Ecto neural progenitor cell (in vitro differentiated cells): ENCODE data around the gene KDM1A.
"Not testable (repeated sequence)": the region's sequence is repeated elsewhere in the genome, so short reads cannot be mapped to it uniquely, and the experiment has no call there.

Experiments used
- DNase-seq: peaks from one replicate; pipeline ENCODE4 v3.0.0-alpha.2; 2018; ENCODE audit warnings: low spot score

The KDM1A gene

GRCh38 chr1:23019094-23019862, at the start of gene KDM1A:
Gene KDM1A (plus strand): TSS chr1:23019468. CDS start chr1:23019597, 129 bp downstream.
- peak; percentile 97 for DNase-seq

GRCh38 chr1:22970096-22970495, 49.2 kb upstream of the KDM1A start:
- DNase-seq = no peak

GRCh38 chr1:22971161-22971560, 48.1 kb upstream of the KDM1A start:
- DNase-seq = no peak

GRCh38 chr1:22971611-22972405, 47.5 kb upstream of the KDM1A start:
- no peak for DNase-seq

- DNase-seq = no peak
Observed at GRCh38 chr1:22972760-22973159, 46.5 kb upstream of the KDM1A start, which contains the start of gene LACTBL1. Gene LACTBL1 (minus strand): TSS chr1:22972866. CDS start chr1:22972316, 550 bp downstream.

GRCh38 chr1:22975694-22976093, 43.6 kb upstream of the KDM1A start:
- DNase-seq = no peak

GRCh38 chr1:22976127-22976460, 43.2 kb upstream of the KDM1A start:
- DNase-seq = no peak

GRCh38 chr1:22976461-22977243, 42.6 kb upstream of the KDM1A start:
- peak; percentile 85 for DNase-seq

GRCh38 chr1:22978299-22978698, 41.0 kb upstream of the KDM1A start:
- no peak for DNase-seq

GRCh38 chr1:22980471-22980790, 38.8 kb upstream of the KDM1A start:
- DNase-seq = not testable (repeated sequence)

GRCh38 chr1:22983944-22984343, 35.3 kb upstream of the KDM1A start:
- DNase-seq = no peak

GRCh38 chr1:22992384-22992783, 26.9 kb upstream of the KDM1A start:
- not testable (repeated sequence) for DNase-seq

GRCh38 chr1:22993220-22993795, 26.0 kb upstream of the KDM1A start:
- not testable (repeated sequence) for DNase-seq

- no peak for DNase-seq
Observed at GRCh38 chr1:22995774-22996173, 23.5 kb upstream of the KDM1A start.

GRCh38 chr1:22997528-22997927, 21.7 kb upstream of the KDM1A start:
- DNase-seq = not testable (repeated sequence)

- not testable (repeated sequence) for DNase-seq
Observed at GRCh38 chr1:23000133-23000532, 19.1 kb upstream of the KDM1A start.

GRCh38 chr1:23002218-23002617, 17.1 kb upstream of the KDM1A start:
- not testable (repeated sequence) for DNase-seq

- no peak for DNase-seq
Observed at GRCh38 chr1:23004112-23004511, 15.2 kb upstream of the KDM1A start.

GRCh38 chr1:23004769-23005168, 14.5 kb upstream of the KDM1A start:
- not testable (repeated sequence) for DNase-seq

- DNase-seq = no peak
Observed at GRCh38 chr1:23007106-23007505, 12.2 kb upstream of the KDM1A start.

- no peak for DNase-seq
Observed at GRCh38 chr1:23008901-23009300, 10.4 kb upstream of the KDM1A start.

- DNase-seq = not testable (repeated sequence)
Observed at GRCh38 chr1:23010025-23010424, 9.2 kb upstream of the KDM1A start.
